AG04450 (cell line): ENCODE measurements around the gene FKRP. TPM values are rescaled to one million over a fixed set of nuclear protein-coding genes. Genes with fewer than 3 reads are reported as not detected.

ENCODE experiments used
- CTCF ChIA-PET: fragments of 300-600, 350-600 bp; formaldehyde crosslinking; extraction: SDS; loops from one replicate; lab custom pipeline; 2022; ENCODE audit warnings: antibody characterized with exemption, inconsistent platforms; lab: Charles Lee
- POLR2A ChIA-PET: fragments of 350-600 bp; formaldehyde crosslinking; extraction: SDS; loops from one replicate; lab custom pipeline; 2021; ENCODE audit warnings: antibody characterized with exemption, inconsistent platforms; lab: Yijun Ruan, JAX
- DNase-seq: peaks from one replicate; pipeline ENCODE4 v3.0.0-alpha.2; 2011; ENCODE audit warnings: low read depth, low spot score
- H3K27ac ChIP-seq: one replicate; pipeline ENCODE4 v1.5.1; 2012; ENCODE audit warnings: low read depth, low read length, control low read depth
- H3K27me3 ChIP-seq: one replicate; pipeline ENCODE4 v1.6.0; 2012; ENCODE audit warnings: low read length; ENCODE audit not compliant: control insufficient read depth, insufficient read depth
- H3K4me3 ChIP-seq: 2 replicates; pipeline ENCODE4 v1.5.1; 2011; ENCODE audit warnings: mild to moderate bottlenecking, low read depth, low read length, control low read depth
- H3K9me3 ChIP-seq: 2 replicates; pipeline ENCODE4 v1.5.1; 2012; ENCODE audit warnings: low read length; ENCODE audit not compliant: control insufficient read depth, insufficient read depth
- CTCF ChIP-seq: IDR thresholded peaks from 2 replicates; pipeline ENCODE4 v1.5.1; 2011; ENCODE audit warnings: low read depth, low read length, control low read depth, inconsistent platforms
- polyA plus RNA-seq: library from polyadenylated mRNA; depleted of rRNA; stranded (reverse); fragments of >200 nt; gene quantifications from 2 replicates; pipeline ENCODE4 v1.2.3, GENCODE V29; 2011

The FKRP gene
- polyA plus RNA-seq, 1 experiment = 12.1 TPM

GRCh38 chr19:46788968-46789338 lies 43.1 kb downstream of the FKRP start:
- H3K27ac ChIP-seq = no peak overlapping the region
- DNase-seq = no peak
- ChIA-PET POLR2A (interaction anchor here (0.5 to 5.0 kb wide), 30 partner anchors 8 to 718 kb away, joined by 3 to 52 read pairs (median 4); partner anchors contain the start of genes AP2S1 and ZC3H4), CTCF (interaction anchor here (0.7 kb wide), 1 partner anchor 52 kb away, joined by 4 read pairs; no protein-coding TSS in a partner anchor)
- no peak overlapping the region for H3K4me3 ChIP-seq
- no peak for TF ChIP-seq CTCF
- H3K9me3 ChIP-seq = no peaks in the 10 kb centered on the region; the same call in 1 of the 2 replicates
- H3K27me3 ChIP-seq = no peaks in the 10 kb centered on the region

DNA sequence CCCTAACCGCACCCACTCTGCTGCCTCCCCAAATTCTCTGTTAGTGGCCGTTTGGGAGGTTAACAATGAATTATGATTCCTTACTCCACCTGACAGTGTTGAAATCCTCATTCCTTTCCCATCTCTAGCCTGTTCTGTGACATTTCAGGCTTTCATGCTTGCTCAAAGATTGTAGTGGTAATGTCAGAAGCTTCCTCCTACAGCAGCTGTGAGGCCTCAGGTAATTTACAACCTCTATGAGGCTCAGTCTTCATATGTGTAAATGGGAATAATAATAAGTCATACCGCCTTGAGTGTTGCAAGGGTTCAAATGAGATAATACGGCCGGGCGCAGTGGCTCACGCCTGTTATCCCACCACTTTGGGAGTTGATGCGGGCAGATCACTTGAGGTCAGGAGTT lies 43.5 kb downstream of the FKRP start:
- CTCF ChIA-PET = interaction anchor here (0.7 kb wide), 1 partner anchor 52 kb away, joined by 4 read pairs; no protein-coding TSS in a partner anchor
- TF ChIP-seq CTCF = no peak
- Histone ChIP-seq H3K27me3 (no peaks in the 10 kb centered on the region), H3K27ac (no peak overlapping the region), H3K9me3 (no peaks in the 10 kb centered on the region; the same call in 1 of the 2 replicates), H3K4me3 (no peak overlapping the region)
- POLR2A ChIA-PET = interaction anchor here (0.7 to 2.3 kb wide), 6 partner anchors 29 to 179 kb away, joined by 4 to 52 read pairs (median 10); no protein-coding TSS in a partner anchor
- no peak for DNase-seq

DNA sequence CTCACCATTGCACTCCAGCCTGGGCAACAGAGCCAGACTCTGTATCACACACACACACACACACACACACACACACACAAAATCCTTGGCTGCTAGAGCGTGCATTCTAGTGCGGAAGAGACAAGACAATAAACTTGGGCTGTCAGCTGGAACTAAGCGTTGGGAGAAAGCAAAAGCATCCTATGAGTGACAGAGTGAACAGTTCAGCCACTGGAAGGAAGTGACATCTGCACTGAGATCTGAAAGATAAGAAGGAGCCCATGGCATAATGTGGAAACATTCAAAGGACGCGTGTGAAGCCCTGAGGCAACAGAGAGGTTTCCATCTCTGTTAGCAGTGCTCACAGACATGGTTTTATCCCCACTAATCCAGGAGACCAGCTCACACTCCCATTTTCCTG lies 46.1 kb downstream of the FKRP start:
- POLR2A ChIA-PET = no interaction called here
- H3K27me3 ChIP-seq = no peaks in the 10 kb centered on the region
- no peak for DNase-seq
- no peak overlapping the region for H3K27ac ChIP-seq
- CTCF ChIA-PET = interaction anchor here (2.6 kb wide), 1 partner anchor 49 kb away, joined by 6 read pairs; no protein-coding TSS in a partner anchor
- no peak for TF ChIP-seq CTCF
- H3K4me3 ChIP-seq = no peak overlapping the region
- H3K9me3 ChIP-seq = no peaks in the 10 kb centered on the region; the same call in 1 of the 2 replicates

GRCh38 chr19:46797881-46798280 lies 52.0 kb downstream of the FKRP start:
- ChIA-PET POLR2A (interaction anchor here (0.7 to 3.2 kb wide), 3 partner anchors 11 to 36 kb away, joined by 5 to 44 read pairs (median 9); partner anchors contain the start of gene SLC1A5), CTCF (no interaction called here)
- no peak overlapping the region for H3K4me3 ChIP-seq
- no peak for DNase-seq
- no peak overlapping the region for H3K27ac ChIP-seq
- no peaks in the 10 kb centered on the region for H3K9me3 ChIP-seq
- H3K27me3 ChIP-seq = no peaks in the 10 kb centered on the region
- TF ChIP-seq CTCF = no peak

DNA sequence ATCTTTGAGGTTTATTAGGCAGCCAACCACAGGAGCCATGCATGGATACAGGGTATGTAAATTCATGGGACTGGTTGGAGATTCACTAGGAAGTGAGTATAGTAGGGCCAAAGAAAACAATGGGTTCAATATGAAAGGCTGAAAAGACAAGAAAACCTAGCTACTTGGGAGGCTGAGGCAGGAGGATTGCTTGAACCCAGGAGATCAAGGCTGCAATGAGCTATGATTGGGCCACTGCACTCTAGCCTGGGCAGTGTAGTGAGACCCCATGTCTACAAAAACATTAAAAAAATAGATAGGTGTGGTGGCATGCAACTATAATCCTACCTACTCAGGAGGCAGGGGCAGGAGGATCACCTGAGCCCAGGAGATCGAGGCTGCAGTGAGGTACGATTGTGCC lies 52.9 kb downstream of the FKRP start:
- no peak overlapping the region for H3K4me3 ChIP-seq
- H3K27ac ChIP-seq = no peak overlapping the region
- H3K9me3 ChIP-seq = no peaks in the 10 kb centered on the region
- ChIA-PET POLR2A (no interaction called here), CTCF (no interaction called here)
- no peaks in the 10 kb centered on the region for H3K27me3 ChIP-seq
- no peak for DNase-seq
- no peak for TF ChIP-seq CTCF
